A673 (cell line): ENCODE measurements around the gene ADSS2. TPM values are rescaled to one million over a fixed set of nuclear protein-coding genes. Genes with fewer than 3 reads are reported as not detected.

Experiments used
- BruUV-seq: library from RNA; stranded (reverse); fragments of 400-500 nt; replicated peaks from 2 replicates; lab custom pipeline; 2021; lab: Mats Ljungman, UMichigan
- CTCF ChIA-PET: fragments of 300-600 bp; sonication (Branson Sonifier 250); formaldehyde crosslinking; loops from one replicate; lab custom pipeline; 2022; ENCODE audit warnings: antibody characterized with exemption; lab: Charles Lee
- POLR2A ChIA-PET: fragments of 300-600 bp; sonication (Branson Sonifier 250); formaldehyde crosslinking; loops from one replicate; lab custom pipeline; 2022; ENCODE audit warnings: antibody characterized with exemption; ENCODE audit not compliant: low non-redundant PET; lab: Charles Lee
- DNase-seq: peaks from one replicate; pipeline ENCODE4 v3.0.0-alpha.2; 2015; ENCODE audit warnings: low spot score
- H3K27ac ChIP-seq: fragments of 200-600 bp; sonication (generic); 2 replicates; pipeline ENCODE4 v1.5.1; 2016; ENCODE audit warnings: mixed run types, low read depth, mild to moderate bottlenecking, mixed read lengths, antibody characterized with exemption, low read length; ENCODE audit not compliant: poor library complexity, severe bottlenecking
- H3K27me3 ChIP-seq: fragments of 200-600 bp; sonication (generic); replicated peaks from 2 replicates; pipeline ENCODE4 v1.6.1; 2017; ENCODE audit warnings: mixed run types, low read depth, mild to moderate bottlenecking, mixed read lengths, antibody characterized with exemption, low read length; ENCODE audit not compliant: insufficient read depth, poor library complexity
- H3K36me3 ChIP-seq: fragments of 200-600 bp; sonication (generic); 2 replicates; pipeline ENCODE4 v1.6.1; 2016; ENCODE audit warnings: mixed run types, mild to moderate bottlenecking, mixed read lengths, antibody characterized with exemption, low read length; ENCODE audit not compliant: insufficient read depth, poor library complexity, severe bottlenecking
- H3K4me1 ChIP-seq: fragments of 200-600 bp; sonication (generic); 2 replicates; pipeline ENCODE4 v1.6.1; 2017; ENCODE audit warnings: mixed run types, mild to moderate bottlenecking, mixed read lengths, antibody characterized with exemption, low read length; ENCODE audit not compliant: insufficient read depth, poor library complexity, severe bottlenecking
- H3K4me3 ChIP-seq: fragments of 200-600 bp; sonication (generic); 2 replicates; pipeline ENCODE4 v1.5.1; 2016; ENCODE audit warnings: low read depth, mixed run types, mild to moderate bottlenecking, mixed read lengths, low read length; ENCODE audit not compliant: poor library complexity, severe bottlenecking
- H3K9me3 ChIP-seq: fragments of 200-600 bp; sonication (generic); 2 replicates; pipeline ENCODE4 v1.6.1; 2016; ENCODE audit warnings: mixed run types, low read depth, mild to moderate bottlenecking, mixed read lengths, antibody characterized with exemption, low read length; ENCODE audit not compliant: poor library complexity, severe bottlenecking
- EZH2 ChIP-seq: fragments of 200-600 bp; sonication (generic); IDR thresholded peaks from 2 replicates; pipeline ENCODE4 v1.6.1; 2017; ENCODE audit warnings: borderline replicate concordance, low read depth, mild to moderate bottlenecking, mixed read lengths, antibody characterized with exemption, low read length; ENCODE audit not compliant: poor library complexity, severe bottlenecking
- intact Hi-C: fragments of 100-400 bp; cut with micrococcal nuclease; formaldehyde crosslinking; loops from one replicate; pipeline ENCODE4 v1.10.0; 2022; ENCODE audit not compliant: unreplicated experiment
- total RNA-seq: library from RNA; stranded (reverse); gene quantifications from 2 replicates; pipeline ENCODE4 v1.2.3, GENCODE V29; 2021
- TF ChIP-seq, protein P1 (sequence below): fragments of 300-800, 200-600 bp; sonication (generic); conservative IDR thresholded peaks from 2 replicates; pipeline ENCODE4 v1.5.1; 2017; ENCODE audit warnings: low read depth, mild to moderate bottlenecking, antibody characterized with exemption, low read length, moderate library complexity, mixed read lengths

The ADSS2 gene
- total RNA-seq, 1 experiment from 2014 or later, result 46.7 TPM

DNA sequence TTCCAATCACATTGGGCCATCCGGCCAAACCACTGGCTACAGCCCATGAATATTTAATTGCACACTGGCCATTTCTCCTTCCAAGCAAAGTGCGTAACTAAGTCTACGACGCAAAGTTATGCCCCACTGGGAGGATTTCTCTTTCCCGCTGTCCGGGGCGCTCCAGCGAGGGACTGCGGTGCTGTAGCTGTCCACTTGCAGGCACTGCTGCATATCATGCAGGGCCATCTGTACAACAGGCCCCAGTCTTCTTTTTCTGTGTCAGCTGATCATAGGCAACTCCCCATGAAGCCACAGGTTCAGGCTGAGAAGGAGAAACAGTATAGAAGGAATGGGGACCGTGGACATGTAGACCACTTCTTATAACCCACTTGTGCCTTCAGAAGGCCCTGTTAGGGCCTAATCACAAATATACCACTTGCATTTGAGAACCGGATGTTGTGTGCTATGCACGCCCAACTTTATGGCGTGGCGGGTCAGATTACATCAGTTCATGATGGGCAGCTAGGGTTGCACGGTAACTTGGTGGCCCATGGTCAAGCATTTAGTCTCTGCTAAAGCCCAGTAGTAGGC is 58.0 kb downstream of the ADSS2 start:
- intact Hi-C loops, result no loop called here
- ChIA-PET CTCF (no interaction called here), POLR2A (no interaction called here)
- H3K36me3 ChIP-seq, result no peaks in the 10 kb centered on the region
- H3K27ac ChIP-seq, result no peak overlapping the region
- no peaks in the 10 kb centered on the region for H3K9me3 ChIP-seq
- DNase-seq, result no peak
- TF ChIP-seq, protein P1, sequence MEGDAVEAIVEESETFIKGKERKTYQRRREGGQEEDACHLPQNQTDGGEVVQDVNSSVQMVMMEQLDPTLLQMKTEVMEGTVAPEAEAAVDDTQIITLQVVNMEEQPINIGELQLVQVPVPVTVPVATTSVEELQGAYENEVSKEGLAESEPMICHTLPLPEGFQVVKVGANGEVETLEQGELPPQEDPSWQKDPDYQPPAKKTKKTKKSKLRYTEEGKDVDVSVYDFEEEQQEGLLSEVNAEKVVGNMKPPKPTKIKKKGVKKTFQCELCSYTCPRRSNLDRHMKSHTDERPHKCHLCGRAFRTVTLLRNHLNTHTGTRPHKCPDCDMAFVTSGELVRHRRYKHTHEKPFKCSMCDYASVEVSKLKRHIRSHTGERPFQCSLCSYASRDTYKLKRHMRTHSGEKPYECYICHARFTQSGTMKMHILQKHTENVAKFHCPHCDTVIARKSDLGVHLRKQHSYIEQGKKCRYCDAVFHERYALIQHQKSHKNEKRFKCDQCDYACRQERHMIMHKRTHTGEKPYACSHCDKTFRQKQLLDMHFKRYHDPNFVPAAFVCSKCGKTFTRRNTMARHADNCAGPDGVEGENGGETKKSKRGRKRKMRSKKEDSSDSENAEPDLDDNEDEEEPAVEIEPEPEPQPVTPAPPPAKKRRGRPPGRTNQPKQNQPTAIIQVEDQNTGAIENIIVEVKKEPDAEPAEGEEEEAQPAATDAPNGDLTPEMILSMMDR, result no peak
- TF ChIP-seq EZH2, result no peak
- H3K27me3 ChIP-seq, result no peaks in the 10 kb centered on the region
- no TSS peak for BruUV-seq
- no peak overlapping the region for H3K4me3 ChIP-seq
- no peaks in the 10 kb centered on the region for H3K4me1 ChIP-seq

DNA sequence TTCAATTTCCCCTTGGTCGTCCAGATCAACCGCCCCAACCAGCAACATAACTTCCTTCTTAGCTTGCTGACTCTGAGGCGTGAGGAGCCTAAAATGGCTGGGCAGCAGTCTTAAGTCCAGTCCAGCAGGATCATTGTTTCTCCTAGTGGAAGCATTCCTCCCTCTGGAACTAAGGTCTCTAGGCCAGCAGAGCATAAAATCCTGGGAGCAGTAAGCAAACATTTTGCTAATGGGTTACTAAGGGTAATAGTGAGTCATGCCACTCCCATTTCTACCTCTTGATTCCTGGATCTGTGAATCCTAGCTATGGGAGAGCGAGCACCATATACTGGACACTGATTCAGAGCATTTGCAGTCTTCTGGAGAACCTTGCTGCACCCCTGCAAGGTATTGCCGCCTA is 59.9 kb downstream of the ADSS2 start:
- Histone ChIP-seq H3K4me1 (no peaks in the 10 kb centered on the region), H3K27me3 (no peaks in the 10 kb centered on the region), H3K36me3 (no peaks in the 10 kb centered on the region), H3K4me3 (no peak overlapping the region), H3K9me3 (no peaks in the 10 kb centered on the region), H3K27ac (no peak overlapping the region)
- ChIA-PET POLR2A (no interaction called here), CTCF (no interaction called here)
- intact Hi-C loops, result no loop called here
- no peak for DNase-seq
- BruUV-seq, result no TSS peak
- TF ChIP-seq, protein P1, result no peak
- no peak for TF ChIP-seq EZH2

DNA sequence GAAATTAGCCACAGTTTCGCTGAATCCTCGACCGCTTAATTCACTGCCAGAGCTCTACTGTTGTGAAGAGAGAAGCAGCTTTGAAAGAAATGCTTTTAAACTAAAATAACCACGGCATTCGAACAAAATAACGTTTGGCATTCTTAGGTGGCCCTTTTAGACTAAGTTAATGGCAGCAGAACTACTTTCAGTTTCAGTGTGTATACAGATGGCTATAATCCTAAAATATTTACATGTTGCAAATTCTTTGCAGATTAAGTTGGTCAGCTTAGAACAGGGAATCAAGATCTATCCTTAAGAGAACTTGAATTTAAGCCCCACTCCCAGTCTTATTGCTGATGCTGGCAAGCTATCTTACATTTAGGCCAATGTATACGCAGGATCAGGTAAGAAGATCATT is 62.7 kb downstream of the ADSS2 start:
- BruUV-seq, result no TSS peak

More for the DNA sequence above, 62.7 kb downstream of the ADSS2 start:
- H3K27me3 ChIP-seq, result no peaks in the 10 kb centered on the region
- ChIA-PET CTCF (no interaction called here), POLR2A (no interaction called here)
- no peak for TF ChIP-seq EZH2
- TF ChIP-seq, protein P1, result no peak
- no peaks in the 10 kb centered on the region for H3K9me3 ChIP-seq
- H3K36me3 ChIP-seq, result no peaks in the 10 kb centered on the region
- H3K27ac ChIP-seq, result no peak overlapping the region
- no peak for DNase-seq
- H3K4me3 ChIP-seq, result no peak overlapping the region
- no peaks in the 10 kb centered on the region for H3K4me1 ChIP-seq
- intact Hi-C loops, result no loop called here
